NCI-H1694 treated with DMSO at 0.1 percent for 48 hours (cell line): ENCODE results near the gene MAT2B.

Experiments used
- DNase-seq: peaks from one replicate; lab custom pipeline; 2025; lab: John Stamatoyannopoulos, UW

Gene MAT2B

DNA sequence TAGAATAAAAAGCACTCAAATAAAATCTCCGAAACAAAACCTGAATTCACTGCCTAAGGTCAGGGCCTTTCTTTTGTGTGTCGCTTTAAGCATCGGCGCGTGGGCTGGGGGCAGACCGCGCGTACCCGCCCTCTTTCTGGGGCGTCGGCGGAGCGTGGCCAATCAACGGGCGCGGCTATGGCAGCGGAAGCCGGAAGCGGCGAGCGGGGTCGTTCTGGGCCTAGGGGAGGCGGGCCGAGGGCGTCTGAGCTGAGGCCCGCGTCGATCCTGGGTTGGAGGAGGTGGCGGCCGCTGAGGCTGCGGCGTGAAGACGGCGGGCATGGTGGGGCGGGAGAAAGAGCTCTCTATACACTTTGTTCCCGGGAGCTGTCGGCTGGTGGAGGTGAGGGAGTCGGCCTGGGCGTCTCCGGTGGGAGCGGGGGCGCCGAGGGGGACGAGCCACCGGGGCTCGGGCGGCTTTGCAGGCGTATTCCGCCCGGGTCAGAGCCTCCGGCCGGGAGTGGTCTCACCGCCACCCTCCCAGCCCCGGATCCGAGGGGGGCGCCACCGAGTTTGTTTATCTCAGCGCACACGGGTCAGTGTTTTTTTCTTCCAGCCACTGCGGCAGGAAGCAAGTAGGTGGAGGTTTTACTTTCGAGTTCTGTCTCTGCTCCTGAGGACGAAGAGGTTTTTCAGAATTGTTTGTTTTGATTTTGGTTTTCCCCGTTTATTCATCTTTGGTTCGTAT, at the start of gene MAT2B:
MAT2B (plus strand) TSS at position 252 of the 727 bp plus-strand sequence; CDS start at position 320, 68 bp downstream.
- peak; percentile 83 for DNase-seq

- no peak for DNase-seq
Measured at GRCh38 chr5:163456029-163456589, 49.3 kb upstream of the MAT2B start.

DNA sequence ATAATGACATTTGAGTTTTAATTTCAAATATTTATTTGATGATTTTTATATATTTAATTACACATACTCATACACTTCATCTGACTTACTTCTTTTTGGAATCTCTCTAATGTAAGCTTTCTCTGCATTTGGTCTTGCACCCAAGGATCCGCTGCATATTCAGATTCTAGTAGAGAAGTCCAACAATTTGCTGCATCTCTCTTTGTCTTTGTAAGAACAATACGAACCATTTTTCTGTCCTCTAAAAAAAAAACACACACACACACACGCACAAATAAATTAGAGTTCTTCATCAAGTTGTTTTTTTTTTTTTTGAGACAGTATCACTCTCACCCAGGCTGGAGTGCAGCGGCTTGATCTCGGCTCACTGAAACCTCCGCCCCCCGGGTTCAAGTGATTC, 48.6 kb upstream of the MAT2B start:
- DNase-seq = no peak

- DNase-seq = no peak
Measured at GRCh38 chr5:163458778-163459385, 46.5 kb upstream of the MAT2B start.

DNA sequence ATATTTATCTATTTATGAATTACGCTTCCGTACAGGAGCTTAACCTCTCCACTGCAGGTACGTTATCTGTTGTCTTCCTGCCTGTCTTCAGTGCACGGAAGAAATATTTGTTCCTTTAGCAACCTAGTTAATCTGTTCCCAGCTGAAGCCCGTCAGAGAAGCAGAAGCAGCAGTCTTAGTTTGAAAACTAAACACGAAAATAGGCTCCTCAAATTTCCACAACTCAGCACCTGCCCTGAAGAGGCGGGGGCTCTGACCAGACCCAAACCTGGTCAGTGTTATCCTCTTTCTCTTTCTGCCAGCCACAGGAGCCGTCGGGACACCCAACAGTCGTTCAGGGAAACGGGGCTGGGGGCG, 46.0 kb upstream of the MAT2B start:
- DNase-seq = no peak

DNA sequence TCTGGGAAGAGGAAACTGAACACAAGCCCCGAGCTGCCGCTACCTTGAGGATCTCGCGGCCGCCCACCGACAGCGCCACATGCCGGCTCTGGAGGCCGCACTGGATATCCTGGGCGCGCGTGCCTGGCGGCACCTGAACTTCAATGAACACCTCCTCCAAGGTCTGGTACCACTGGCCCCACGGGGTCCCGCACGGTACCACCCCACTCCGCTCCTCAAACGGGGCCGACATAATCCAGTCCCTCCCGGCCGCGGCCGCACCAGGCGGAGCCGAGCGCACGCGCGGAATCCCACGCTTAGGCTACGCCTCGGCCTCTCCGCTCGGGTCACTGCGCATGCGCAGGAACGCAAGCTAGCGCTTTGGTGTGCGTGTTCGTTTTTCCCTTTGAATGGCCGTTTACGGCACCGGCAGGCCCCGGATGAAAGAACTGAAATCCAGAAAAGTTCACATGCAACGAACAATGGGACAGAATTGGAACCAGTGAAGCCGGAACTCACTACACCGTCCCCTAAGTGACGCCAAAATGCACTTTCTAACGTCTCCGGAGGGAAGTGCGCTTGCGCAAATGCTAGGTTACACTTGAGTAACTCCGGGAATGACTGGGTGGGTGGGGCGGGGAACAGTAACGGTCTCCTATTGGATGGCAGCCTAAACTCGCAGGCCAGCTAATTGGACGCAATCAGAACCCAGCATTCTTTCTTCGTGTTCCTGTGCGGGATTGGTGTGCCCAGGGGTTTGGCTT, 45.4 kb upstream of the MAT2B start, which contains the start of gene NUDCD2:
NUDCD2 (minus strand) TSS at position 284 of the 743 bp plus-strand sequence; CDS start at position 232, 52 bp downstream.
- peak; percentile 96 for DNase-seq

DNA sequence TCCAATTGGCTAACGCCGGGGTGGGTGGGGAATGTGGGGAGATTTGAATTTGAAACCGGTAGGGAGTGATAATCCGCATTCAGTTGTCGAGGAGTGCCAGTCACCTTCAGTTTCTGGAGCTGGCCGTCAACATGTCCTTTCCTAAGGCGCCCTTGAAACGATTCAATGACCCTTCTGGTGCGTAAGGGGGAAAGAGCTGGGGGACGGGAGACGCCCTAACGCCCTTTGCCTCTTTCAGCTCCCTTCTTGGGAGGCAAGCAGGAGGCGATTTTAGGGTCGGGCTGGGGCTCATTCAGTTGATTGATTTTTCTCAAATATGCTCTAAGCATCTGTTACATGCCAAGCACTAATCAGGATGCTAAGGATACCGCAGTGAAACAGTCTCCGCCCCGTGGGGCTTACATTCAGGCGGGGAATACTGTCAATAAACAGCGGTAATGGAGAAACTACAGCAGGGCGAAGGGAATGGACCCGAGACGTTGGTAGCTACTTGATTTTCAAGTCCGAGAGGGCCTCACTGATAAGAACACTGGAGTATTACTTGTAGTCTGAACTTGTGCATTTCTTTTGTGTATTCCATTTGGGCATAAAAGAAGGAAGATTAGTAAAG, 44.8 kb upstream of the MAT2B start, which contains the start of gene HMMR:
HMMR (plus strand) TSS at position 71 of the 610 bp plus-strand sequence; CDS start at position 132, 61 bp downstream.
- peak; percentile 62 for DNase-seq

- no peak for DNase-seq
Measured at GRCh38 chr5:163463063-163463435, 42.4 kb upstream of the MAT2B start.

GRCh38 chr5:163467682-163468081, 37.7 kb upstream of the MAT2B start:
- no peak for DNase-seq

DNA sequence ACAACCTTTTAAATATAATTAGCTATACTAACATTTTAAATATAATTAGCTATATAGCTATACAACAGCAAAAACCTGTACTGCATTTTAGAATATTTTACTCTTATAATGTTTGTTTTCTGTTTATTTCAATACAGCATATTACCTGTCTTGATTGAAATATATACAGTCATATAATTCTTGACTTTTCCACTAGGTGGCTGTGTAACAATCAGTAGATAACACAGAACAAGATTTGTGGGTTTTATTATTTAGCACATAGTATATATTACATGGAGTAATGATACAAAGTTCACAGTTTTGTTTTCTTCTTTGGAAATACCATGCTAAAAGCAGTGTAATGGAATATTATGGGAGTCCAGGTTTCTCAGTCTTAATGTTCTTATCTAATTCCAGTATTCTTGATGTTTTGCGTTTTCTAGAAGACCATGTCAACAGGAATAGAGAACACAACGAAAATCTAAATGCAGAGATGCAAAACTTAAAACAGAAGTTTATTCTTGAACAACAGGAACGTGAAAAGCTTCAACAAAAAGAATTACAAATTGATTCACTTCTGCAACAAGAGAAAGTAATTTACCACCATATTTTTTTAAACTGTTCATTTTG, 31.7 kb upstream of the MAT2B start:
- DNase-seq = peak; percentile 2

DNA sequence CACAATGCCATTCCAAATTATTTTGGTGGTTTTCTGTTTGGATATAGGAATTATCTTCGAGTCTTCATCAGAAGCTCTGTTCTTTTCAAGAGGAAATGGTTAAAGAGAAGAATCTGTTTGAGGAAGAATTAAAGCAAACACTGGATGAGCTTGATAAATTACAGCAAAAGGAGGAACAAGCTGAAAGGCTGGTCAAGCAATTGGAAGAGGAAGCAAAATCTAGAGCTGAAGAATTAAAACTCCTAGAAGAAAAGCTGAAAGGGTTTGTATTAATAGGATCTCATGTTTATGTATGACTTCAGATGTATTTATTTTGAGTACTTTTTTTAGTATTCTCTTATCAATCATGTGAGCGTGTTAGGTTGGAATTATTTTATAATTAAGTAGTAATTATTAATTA, 30.0 kb upstream of the MAT2B start:
- no peak for DNase-seq

DNA sequence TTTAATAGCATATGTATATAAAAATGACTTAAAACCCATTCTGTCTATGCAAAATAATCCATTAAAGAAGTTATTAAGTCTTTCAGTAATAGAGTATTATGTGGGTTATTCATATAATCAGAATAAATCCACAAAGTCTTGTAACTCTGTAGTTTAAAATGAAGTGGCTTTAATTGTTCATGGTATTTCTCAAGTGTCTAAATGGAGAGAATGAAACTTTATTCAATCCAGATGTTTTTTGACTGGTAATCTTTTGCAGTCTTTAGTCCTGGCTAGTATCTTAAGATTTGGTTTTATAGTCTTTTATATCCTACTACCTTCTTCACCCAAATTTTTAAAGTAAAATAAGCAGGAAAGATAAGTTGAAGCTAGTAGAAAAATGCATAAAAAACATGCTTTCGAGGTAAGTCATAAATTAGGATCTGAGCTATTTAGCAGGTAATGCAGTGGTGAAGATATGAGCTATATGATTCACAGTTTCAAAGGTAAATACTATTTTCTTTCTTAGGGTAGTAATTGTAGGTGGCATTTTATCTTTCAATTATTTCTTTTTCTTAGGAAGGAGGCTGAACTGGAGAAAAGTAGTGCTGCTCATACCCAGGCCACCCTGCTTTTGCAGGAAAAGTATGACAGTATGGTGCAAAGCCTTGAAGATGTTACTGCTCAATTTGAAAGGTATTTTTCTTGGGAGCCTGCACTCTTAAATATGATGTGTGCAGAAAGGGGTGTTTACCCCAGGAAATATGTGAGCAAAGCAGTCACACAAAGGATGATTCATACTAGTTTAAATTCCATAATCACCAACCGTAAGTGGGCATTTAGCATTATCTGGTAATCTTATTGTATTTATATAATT, 27.1 kb upstream of the MAT2B start:
- DNase-seq = no peak

DNA sequence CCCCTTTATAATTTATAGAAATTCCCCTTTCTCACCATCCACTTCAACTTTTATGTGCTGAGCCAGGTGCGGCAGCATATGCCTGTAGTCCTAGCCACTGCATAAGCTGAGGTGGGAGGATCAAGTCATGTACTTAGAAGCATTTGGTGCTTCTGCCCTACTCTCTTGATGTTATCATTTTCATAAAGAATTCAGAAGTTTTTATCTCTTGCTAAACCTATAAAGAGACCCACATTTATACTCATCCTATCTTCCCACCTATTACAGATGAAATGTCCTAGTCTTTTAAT, 26.5 kb upstream of the MAT2B start:
- no peak for DNase-seq

- DNase-seq = no peak
Measured at GRCh38 chr5:163489055-163489744, 16.2 kb upstream of the MAT2B start.

DNA sequence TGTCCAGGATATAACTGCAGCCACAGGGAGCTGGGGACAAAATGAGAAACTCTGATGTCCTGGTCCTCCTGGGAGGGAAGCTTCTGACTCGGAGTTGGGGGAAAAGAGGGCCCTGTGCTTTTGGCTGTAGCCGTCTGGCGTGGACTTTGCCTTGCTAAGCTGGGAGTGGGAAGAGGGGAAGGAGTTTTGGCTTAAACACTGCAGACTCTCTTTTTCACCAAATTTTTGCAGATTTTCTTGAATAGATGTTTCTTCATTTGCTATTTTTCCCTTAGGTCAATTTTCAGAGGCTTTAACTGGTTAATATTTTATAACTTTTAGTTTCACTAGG, 15.7 kb upstream of the MAT2B start:
- DNase-seq = no peak

DNA sequence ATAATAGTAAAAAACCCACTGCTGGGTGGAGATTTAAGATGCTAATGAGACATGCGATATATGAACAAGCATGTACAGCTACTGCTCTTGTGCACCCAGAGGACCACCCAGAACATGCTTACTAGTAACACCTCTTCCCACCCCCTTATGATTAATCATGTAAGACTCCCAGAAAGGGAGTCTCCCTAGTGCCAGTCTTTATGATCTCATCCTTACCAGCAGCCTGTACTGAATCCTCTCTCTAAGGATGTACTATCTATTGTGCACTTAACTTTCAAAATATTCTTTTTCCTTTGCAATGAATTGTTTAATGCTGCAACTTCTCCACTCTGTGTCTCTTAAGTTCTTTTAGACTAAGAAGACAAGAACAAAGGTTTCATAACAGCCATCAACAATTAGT, 9.1 kb upstream of the MAT2B start:
- no peak for DNase-seq

- no peak for DNase-seq
Measured at GRCh38 chr5:163497315-163497714, 8.1 kb upstream of the MAT2B start.

GRCh38 chr5:163498886-163499285, 6.5 kb upstream of the MAT2B start:
- DNase-seq = no peak

- DNase-seq = no peak
Measured at GRCh38 chr5:163502521-163502920, 2.9 kb upstream of the MAT2B start.
